T-helper 17 cell (primary cell): Measurements from ENCODE around the gene WDR93. TPM values are rescaled to one million over a fixed set of nuclear protein-coding genes. Genes with fewer than 3 reads are reported as not detected.

ENCODE experiments used
- ATAC-seq: fragments of 150-1000 bp; cut with Tn5 transposase; 2 replicates; pipeline ENCODE4 v1.10.0; 2021; ENCODE audit warnings: mild to moderate bottlenecking, moderate library complexity
- DNase-seq, 3 donors: peaks; one replicate each; pipeline versions ENCODE4 v3.0.0 to v3.0.0-alpha.2; 2020 to 2021
- H3K9me3 ChIP-seq: one replicate; pipeline ENCODE4 v1.7.0; 2013; ENCODE audit warnings: low read length, mild to moderate bottlenecking; ENCODE audit not compliant: control insufficient read depth, poor library complexity, severe bottlenecking
- H3K27ac Mint-ChIP-seq: one replicate; pipeline ENCODE4 v1.8.0; 2022; ENCODE audit warnings: mild to moderate bottlenecking, moderate library complexity, mixed read lengths
- H3K27me3 Mint-ChIP-seq: one replicate; pipeline ENCODE4 v1.8.0; 2022; ENCODE audit warnings: mixed read lengths
- H3K36me3 Mint-ChIP-seq: one replicate; pipeline ENCODE4 v1.8.0; 2022; ENCODE audit warnings: low read depth, mixed read lengths
- H3K4me1 Mint-ChIP-seq: one replicate; pipeline ENCODE4 v1.8.0; 2022; ENCODE audit warnings: mild to moderate bottlenecking, mixed read lengths
- H3K4me3 Mint-ChIP-seq: one replicate; pipeline ENCODE4 v1.8.0; 2022; ENCODE audit warnings: mild to moderate bottlenecking, moderate library complexity, mixed read lengths
- total RNA-seq, 4 donors: library from RNA in 2 of 4; stranded (reverse) in 2 of 4; gene quantifications; one replicate each; pipeline ENCODE4 v1.2.3 and lab custom pipeline; 2022 to 2026

WDR93 gene
- total RNA-seq, 2 donors from 2014 or later, result 0.18 TPM; not detected in 1

DNA sequence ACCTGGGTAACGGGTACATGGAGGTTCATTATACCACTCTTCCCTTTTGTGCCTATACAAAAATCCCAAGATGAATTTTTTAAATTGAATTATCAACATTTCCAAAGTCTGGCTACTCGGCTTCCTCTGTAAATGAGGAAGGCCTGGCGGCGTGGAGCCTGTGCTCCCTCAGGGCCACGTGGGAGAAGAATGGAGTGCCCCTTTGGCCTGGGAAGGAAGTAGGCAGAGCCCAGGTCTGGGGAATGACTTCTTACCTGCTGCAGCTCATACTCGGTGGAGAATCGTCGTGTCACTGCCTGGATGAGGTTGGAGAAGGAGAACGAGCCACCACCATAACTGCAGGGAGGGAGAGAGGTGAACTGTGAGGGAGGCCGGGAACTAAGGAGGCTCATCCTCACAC is 99.6 kb downstream of the WDR93 start:
- no peak for DNase-seq
- no peak overlapping the region for H3K27ac Mint-ChIP-seq
- H3K9me3 ChIP-seq, result no peaks in the 10 kb centered on the region
- H3K36me3 Mint-ChIP-seq, result no peaks in the 10 kb centered on the region
- H3K4me3 Mint-ChIP-seq, result no peak overlapping the region
- H3K4me1 Mint-ChIP-seq, result no peaks in the 10 kb centered on the region
- no peak for ATAC-seq
- peaks cover 10% of the 10 kb centered on the region for H3K27me3 Mint-ChIP-seq

DNA sequence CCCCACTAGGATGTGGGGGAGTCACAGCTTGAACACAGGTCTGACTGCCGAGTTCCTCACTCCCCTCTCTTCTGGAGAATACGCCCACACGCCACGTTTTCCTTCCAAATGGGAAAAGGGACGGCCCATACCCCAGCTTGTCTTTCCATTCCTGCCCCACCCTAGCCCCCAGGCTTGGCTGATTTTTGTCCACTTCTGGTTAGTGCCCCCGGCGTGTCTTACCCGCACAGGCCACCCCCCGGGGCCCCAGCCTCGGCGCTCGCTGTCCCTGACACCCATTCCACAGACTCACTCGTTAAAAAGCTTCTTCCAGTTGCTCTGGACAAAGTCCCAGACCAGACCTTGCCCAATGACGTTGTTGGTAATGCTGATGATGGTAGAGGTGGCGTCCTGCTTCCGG is 100.0 kb downstream of the WDR93 start:
- H3K4me1 Mint-ChIP-seq, result no peaks in the 10 kb centered on the region

DNA sequence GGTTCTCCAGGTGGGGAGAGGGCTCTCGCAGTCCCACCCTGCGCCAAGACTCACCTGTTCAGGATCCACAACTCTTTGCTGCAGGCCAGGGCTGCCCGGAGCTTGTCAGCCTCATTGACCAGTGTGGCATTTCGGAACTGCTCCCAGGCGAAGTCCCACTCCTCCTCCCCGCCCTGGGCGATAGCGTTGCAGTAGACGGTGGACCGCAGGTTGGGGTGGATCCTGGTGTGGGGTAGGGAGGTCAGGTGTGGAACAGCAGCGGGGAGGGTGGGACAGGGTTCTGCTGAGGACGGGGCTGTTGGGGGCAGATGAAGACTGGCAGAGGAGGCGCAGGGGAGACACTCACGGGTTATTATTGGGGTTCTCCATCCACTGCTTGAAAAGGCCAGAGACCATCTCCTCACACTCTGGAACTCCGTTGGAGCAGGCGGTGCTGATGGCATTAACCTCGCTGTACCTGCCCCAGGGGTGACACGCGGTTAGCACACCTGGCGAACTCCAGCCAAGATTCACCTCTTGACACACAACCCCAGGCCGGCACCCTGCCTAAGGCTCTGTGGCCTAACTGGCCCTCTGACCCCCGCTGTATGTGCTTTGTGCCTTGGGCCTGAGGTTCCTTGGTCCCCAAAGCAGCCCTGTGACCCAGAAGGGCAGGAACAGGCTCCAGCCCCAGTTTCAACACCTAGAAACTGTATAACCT is 101.6 kb downstream of the WDR93 start:
- no peak for DNase-seq
- Mint-ChIP-seq H3K27me3 (peaks cover 10% of the 10 kb centered on the region), H3K4me3 (no peak overlapping the region), H3K27ac (no peak overlapping the region), H3K4me1 (no peaks in the 10 kb centered on the region), H3K36me3 (no peaks in the 10 kb centered on the region)
- H3K9me3 ChIP-seq, result no peaks in the 10 kb centered on the region
- no peak for ATAC-seq

More for the DNA sequence above, 100.0 kb downstream of the WDR93 start:
- DNase-seq (no peak), ATAC-seq (no peak)
- no peaks in the 10 kb centered on the region for H3K9me3 ChIP-seq
- Mint-ChIP-seq H3K36me3 (no peaks in the 10 kb centered on the region), H3K4me3 (no peak overlapping the region), H3K27ac (no peak overlapping the region), H3K27me3 (peaks cover 10% of the 10 kb centered on the region)

Other genes with a start within 250 kb of the WDR93 start
- gene RHCG, start 194.2 kb upstream of the WDR93 start, total RNA-seq, result not detected
- gene TICRR, start 115.3 kb upstream of the WDR93 start, total RNA-seq, result under 1 TPM; 0.21 to 0.22 TPM
- under 1 TPM; 0.05 to 0.10 TPM for gene KIF7, start 35.3 kb upstream of the WDR93 start, total RNA-seq
- under 1 TPM; 0.10 to 0.12 TPM for gene PLIN1, start 11.4 kb upstream of the WDR93 start, total RNA-seq
- gene PEX11A, start 57 bp upstream of the WDR93 start, total RNA-seq, result under 1 TPM; 0.16 to 0.37 TPM
- not detected for gene MESP1, start 60.4 kb downstream of the WDR93 start, total RNA-seq
- not detected for gene MESP2, start 85.5 kb downstream of the WDR93 start, total RNA-seq
- 1 to 10 TPM; 3.4 to 8.9 TPM for gene ANPEP, start 124.0 kb downstream of the WDR93 start, total RNA-seq
- 10 to 100 TPM; 28.0 to 29.1 TPM for gene AP3S2, start 203.2 kb downstream of the WDR93 start, total RNA-seq
- gene ARPIN, start 222.1 kb downstream of the WDR93 start, total RNA-seq, result under 1 TPM in 1 of 2 donors, not detected in 1; 0.13 TPM